OCI-LY7 (cell line): ENCODE measurements around the gene ABHD16B. TPM values are rescaled to one million over a fixed set of nuclear protein-coding genes. Genes with fewer than 3 reads are reported as not detected.

Source experiments
- BruUV-seq: library from RNA; stranded (reverse); fragments of 400-500 nt; replicated peaks from 2 replicates; lab custom pipeline; 2021; lab: Mats Ljungman, UMichigan
- CTCF ChIA-PET: fragments of 300-600 bp; sonication (Branson Sonifier 250); formaldehyde crosslinking; loops from one replicate; lab custom pipeline; 2022; ENCODE audit warnings: antibody characterized with exemption; ENCODE audit not compliant: unreplicated experiment; lab: Charles Lee
- POLR2A ChIA-PET: fragments of 300-600 bp; sonication (Branson Sonifier 250); formaldehyde crosslinking; loops from one replicate; lab custom pipeline; 2022; ENCODE audit warnings: antibody characterized with exemption; lab: Charles Lee
- DNase-seq: peaks from one replicate; pipeline ENCODE4 v3.0.0-alpha.2; 2015; ENCODE audit warnings: low spot score
- H2AFZ ChIP-seq: fragments of 200-600 bp; sonication (generic), shearing (Covaris generic); 2 replicates; pipeline ENCODE4 v1.6.1; 2014; ENCODE audit warnings: mild to moderate bottlenecking, antibody characterized with exemption, low read length, moderate library complexity
- H3K27ac ChIP-seq: fragments of 200-600 bp; sonication (generic); 2 replicates; pipeline ENCODE4 v1.5.1; 2014; ENCODE audit warnings: mixed run types, low read depth, mild to moderate bottlenecking, moderate library complexity, low read length, inconsistent platforms; ENCODE audit not compliant: poor library complexity, severe bottlenecking
- H3K36me3 ChIP-seq: fragments of 200-600 bp; sonication (generic); 2 replicates; pipeline ENCODE4 v1.6.1; 2014; ENCODE audit warnings: mild to moderate bottlenecking, antibody characterized with exemption, low read length, moderate library complexity, mixed read lengths; ENCODE audit not compliant: insufficient read depth
- H3K4me1 ChIP-seq: fragments of 200-600 bp; sonication (generic); 2 replicates; pipeline ENCODE4 v1.5.1; 2014; ENCODE audit warnings: mild to moderate bottlenecking, low read length; ENCODE audit not compliant: insufficient read depth, poor library complexity, severe bottlenecking
- H3K4me2 ChIP-seq: fragments of 200-600 bp; sonication (generic); 2 replicates; pipeline ENCODE4 v1.6.1; 2014; ENCODE audit warnings: mild to moderate bottlenecking, low read length
- H3K4me3 ChIP-seq: fragments of 200-600 bp; sonication (generic); 2 replicates; pipeline ENCODE4 v1.5.1; 2014; ENCODE audit warnings: mild to moderate bottlenecking, low read depth, low read length; ENCODE audit not compliant: poor library complexity, severe bottlenecking
- H3K79me2 ChIP-seq: fragments of 200-600 bp; sonication (generic); 2 replicates; pipeline ENCODE4 v1.6.1; 2016; ENCODE audit warnings: low read depth, mild to moderate bottlenecking, low read length, moderate library complexity, mixed read lengths; ENCODE audit not compliant: insufficient read depth
- H3K9me2 ChIP-seq: fragments of 200-600 bp; sonication (generic); 2 replicates; pipeline ENCODE4 v1.6.1; 2016; ENCODE audit warnings: mild to moderate bottlenecking, low read length, mixed read lengths; ENCODE audit not compliant: insufficient read depth
- H3K9me3 ChIP-seq: fragments of 200-600 bp; sonication (generic); 2 replicates; pipeline ENCODE4 v1.6.1; 2014; ENCODE audit warnings: mild to moderate bottlenecking, mixed run types, low read length, mixed read lengths
- H4K20me1 ChIP-seq: fragments of 200-600 bp; sonication (generic); 2 replicates; pipeline ENCODE4 v1.6.1; 2014; ENCODE audit warnings: mild to moderate bottlenecking, antibody characterized with exemption, low read length, moderate library complexity, mixed read lengths; ENCODE audit not compliant: insufficient read depth
- CTCF ChIP-seq: fragments of 200-600 bp; sonication (generic); conservative IDR thresholded peaks from 2 replicates; pipeline ENCODE4 v1.5.1; 2014; ENCODE audit warnings: mild to moderate bottlenecking, antibody characterized with exemption, low read length, moderate library complexity, mixed read lengths
- EZH2phosphoT487 ChIP-seq: fragments of 200-600 bp; sonication (generic); IDR thresholded peaks from 2 replicates; pipeline ENCODE4 v1.6.1; 2018; ENCODE audit warnings: low read depth, borderline replicate concordance, mild to moderate bottlenecking, mixed run types, antibody characterized with exemption, low read length, moderate library complexity, mixed read lengths
- intact Hi-C: fragments of 100-400 bp; cut with micrococcal nuclease; formaldehyde crosslinking; loops from one replicate; pipeline ENCODE4 v1.10.0; 2022; ENCODE audit not compliant: unreplicated experiment
- total RNA-seq, 2 experiments: library from RNA; depleted of rRNA in 1 of 2; stranded (reverse); fragments of >200 nt in 1 of 2; shearing (Covaris generic) in 1 of 2; gene quantifications; 2 replicates each; pipeline ENCODE4 v1.2.3, GENCODE V29; 2014 to 2022

Gene ABHD16B
- total RNA-seq, 2 experiments from 2014 or later, result 0.29 TPM; not detected in 1

GRCh38 chr20:63892402-63892801 is 31.1 kb downstream of the ABHD16B start:
- Histone ChIP-seq H3K4me3 (no peak overlapping the region), H3K4me2 (no peak overlapping the region), H3K36me3 (peaks cover 35% of the 10 kb centered on the region; the same call in 1 of the 2 replicates), H4K20me1 (peaks cover 14% of the 10 kb centered on the region), H3K79me2 (peaks cover 20% of the 10 kb centered on the region), H3K27ac (no peak overlapping the region), H3K4me1 (peaks cover 11% of the 10 kb centered on the region), H3K9me3 (no peaks in the 10 kb centered on the region), H3K9me2 (no peaks in the 10 kb centered on the region), H2AFZ (no peak overlapping the region)
- CTCF ChIA-PET, result no interaction called here
- TF ChIP-seq CTCF, result no peak
- no peak for TF ChIP-seq EZH2phosphoT487
- no peak for DNase-seq
- POLR2A ChIA-PET, result no interaction called here
- intact Hi-C loops, result no loop called here
- no TSS peak for BruUV-seq

DNA sequence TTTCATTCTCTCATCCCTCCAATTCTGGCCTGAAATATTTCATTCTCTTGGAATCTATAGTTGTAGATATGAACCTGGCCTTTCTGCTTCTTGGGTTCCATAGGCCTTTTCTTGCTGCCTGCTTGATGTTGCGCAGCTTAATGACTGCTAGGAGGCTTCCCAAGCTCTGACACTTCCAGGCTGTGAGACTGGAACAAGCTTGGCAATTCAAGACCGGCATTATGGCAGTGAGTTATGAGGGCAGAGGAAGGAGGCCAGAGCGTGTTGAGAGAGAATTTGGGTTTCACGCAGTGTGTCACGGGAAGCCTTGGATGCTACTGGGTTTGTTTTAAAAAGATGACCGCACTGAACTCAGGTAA is 32.7 kb downstream of the ABHD16B start:
- no peak overlapping the region for H2AFZ ChIP-seq
- ChIA-PET CTCF (no interaction called here), POLR2A (no interaction called here)
- TF ChIP-seq EZH2phosphoT487, result no peak
- peaks cover 14% of the 10 kb centered on the region for H4K20me1 ChIP-seq
- H3K4me1 ChIP-seq, result peaks cover 11% of the 10 kb centered on the region
- H3K36me3 ChIP-seq, result peaks cover 37% of the 10 kb centered on the region; the same call in 1 of the 2 replicates
- intact Hi-C loops, result loop anchor here (2.0 kb wide), 1 partner anchor 29 kb away; the partner anchor contains the start of gene TPD52L2
- no peaks in the 10 kb centered on the region for H3K9me3 ChIP-seq
- no peak overlapping the region for H3K4me3 ChIP-seq
- BruUV-seq, result no TSS peak
- H3K4me2 ChIP-seq, result no peak overlapping the region
- peaks cover 31% of the 10 kb centered on the region for H3K79me2 ChIP-seq
- H3K9me2 ChIP-seq, result no peaks in the 10 kb centered on the region
- H3K27ac ChIP-seq, result no peak overlapping the region
- DNase-seq, result no peak

GRCh38 chr20:63894358-63895201 is 33.3 kb downstream of the ABHD16B start, which contains the start of gene DNAJC5:
TSS of gene DNAJC5 (plus strand) at chr20:63895126. CDS start at chr20:63928346, 33,220 bp downstream.
- DNase-seq, result peak; percentile 97
- intact Hi-C loops, result loop anchor here (2.0 to 5.0 kb wide), 2 partner anchors 30 to 357 kb away; partner anchors contain the start of genes PTK6 and TPD52L2
- Histone ChIP-seq H3K4me1 (peaks cover 11% of the 10 kb centered on the region), H2AFZ (no peak within 1 kb of the TSS; the same call in 1 of the 2 replicates), H3K9me2 (no peaks in the 10 kb centered on the region), H3K36me3 (peaks cover 31% of the 10 kb centered on the region; the same call in 1 of the 2 replicates), H3K79me2 (peaks cover 36% of the 10 kb centered on the region), H3K4me3 (peak within 1 kb of the TSS; percentile 84), H3K27ac (peak within 1 kb of the TSS; percentile 75), H4K20me1 (peaks cover 14% of the 10 kb centered on the region), H3K4me2 (peak within 1 kb of the TSS; percentile 88), H3K9me3 (no peaks in the 10 kb centered on the region)
- ChIA-PET POLR2A (interaction anchor here (0.6 kb wide), 1 partner anchor 32 kb away, joined by 4 read pairs; no protein-coding TSS in a partner anchor), CTCF (no interaction called here)
- TF ChIP-seq CTCF (no peak), EZH2phosphoT487 (no peak)
- no TSS peak for BruUV-seq
